GM21360 (cell line): ENCODE measurements around the gene CTXN3.

Experiments
- ATAC-seq: cut with Tn5 transposase; IDR thresholded peaks from one replicate; pipeline ENCODE4 v1.9.1; 2021; ENCODE audit warnings: mild to moderate bottlenecking, moderate library complexity; ENCODE audit not compliant: unreplicated experiment

The CTXN3 gene

GRCh38 chr5:127696683-127697082 is 47.8 kb downstream of the CTXN3 start:
- ATAC-seq, result no peak

DNA sequence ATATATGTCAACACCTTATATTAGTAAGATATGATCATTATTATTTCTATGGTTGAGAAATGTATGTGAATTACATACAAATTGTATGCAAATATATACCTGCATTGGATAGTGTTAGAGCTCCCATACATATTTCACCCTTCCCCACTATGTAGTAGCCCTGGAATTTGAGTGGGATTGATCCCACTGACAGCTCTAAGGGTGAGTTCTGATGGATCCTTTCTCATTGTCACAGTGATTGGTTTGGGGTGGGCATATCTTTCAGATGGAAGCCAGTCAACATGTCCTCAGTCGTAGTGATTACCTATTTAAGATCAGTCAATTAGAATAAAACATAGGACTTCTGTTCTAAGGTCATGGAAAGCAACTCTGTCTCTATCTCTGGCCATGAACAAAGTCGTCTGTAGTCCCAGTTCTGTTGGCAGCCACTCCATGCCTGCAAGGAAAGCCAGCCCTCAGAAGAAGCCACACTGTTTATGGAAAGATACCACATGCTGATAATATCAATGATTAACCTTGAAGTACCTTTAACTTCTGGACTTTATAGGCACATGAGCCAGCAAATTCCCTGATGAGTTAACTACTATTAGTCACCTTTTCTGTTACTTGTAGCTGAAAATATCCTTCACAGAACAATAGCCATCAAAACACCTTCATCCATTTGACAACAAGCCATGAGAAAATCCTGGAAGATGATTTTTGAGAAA is 49.2 kb downstream of the CTXN3 start:
- ATAC-seq, result no peak

GRCh38 chr5:127699416-127699815 is 50.5 kb downstream of the CTXN3 start:
- ATAC-seq, result no peak

- no peak for ATAC-seq
Observed at GRCh38 chr5:127700237-127700766, 51.4 kb downstream of the CTXN3 start.

GRCh38 chr5:127702434-127702833 is 53.6 kb downstream of the CTXN3 start:
- ATAC-seq, result no peak

DNA sequence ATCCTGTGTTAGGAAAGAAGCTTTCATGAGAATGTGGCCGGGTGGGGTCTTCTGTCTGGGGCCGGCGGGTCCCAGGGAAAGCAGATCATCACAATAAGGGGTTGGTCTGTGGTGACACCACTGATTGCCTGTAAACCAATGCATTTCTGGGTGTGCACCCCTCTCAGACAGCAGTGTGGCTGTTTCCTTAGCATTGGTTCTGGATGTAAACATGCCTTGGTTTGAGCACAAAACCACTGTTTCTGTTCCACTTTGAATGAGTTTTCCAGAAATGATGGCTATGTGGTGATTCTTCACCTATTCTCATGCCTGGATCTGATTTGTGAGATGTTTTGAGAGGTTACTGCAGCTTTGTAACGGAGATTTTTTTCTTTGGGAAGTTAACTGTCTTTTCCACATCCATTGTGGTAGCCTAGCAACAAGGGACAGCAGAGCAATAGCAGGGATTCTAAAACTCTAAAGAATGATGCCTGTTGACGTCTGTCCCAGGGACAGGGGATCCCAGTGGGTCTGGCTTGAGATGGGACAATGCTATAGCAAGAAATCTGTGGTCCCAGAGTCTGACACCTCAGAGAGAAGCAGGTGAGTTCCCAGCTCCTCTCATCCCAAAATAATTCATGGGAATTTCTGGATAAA is 54.2 kb downstream of the CTXN3 start, which contains the start of gene CCDC192:
TSS of gene CCDC192 (plus strand) at position 466 of the 636 bp plus-strand sequence. CDS start at position 521, 55 bp downstream.
- ATAC-seq, result no peak

DNA sequence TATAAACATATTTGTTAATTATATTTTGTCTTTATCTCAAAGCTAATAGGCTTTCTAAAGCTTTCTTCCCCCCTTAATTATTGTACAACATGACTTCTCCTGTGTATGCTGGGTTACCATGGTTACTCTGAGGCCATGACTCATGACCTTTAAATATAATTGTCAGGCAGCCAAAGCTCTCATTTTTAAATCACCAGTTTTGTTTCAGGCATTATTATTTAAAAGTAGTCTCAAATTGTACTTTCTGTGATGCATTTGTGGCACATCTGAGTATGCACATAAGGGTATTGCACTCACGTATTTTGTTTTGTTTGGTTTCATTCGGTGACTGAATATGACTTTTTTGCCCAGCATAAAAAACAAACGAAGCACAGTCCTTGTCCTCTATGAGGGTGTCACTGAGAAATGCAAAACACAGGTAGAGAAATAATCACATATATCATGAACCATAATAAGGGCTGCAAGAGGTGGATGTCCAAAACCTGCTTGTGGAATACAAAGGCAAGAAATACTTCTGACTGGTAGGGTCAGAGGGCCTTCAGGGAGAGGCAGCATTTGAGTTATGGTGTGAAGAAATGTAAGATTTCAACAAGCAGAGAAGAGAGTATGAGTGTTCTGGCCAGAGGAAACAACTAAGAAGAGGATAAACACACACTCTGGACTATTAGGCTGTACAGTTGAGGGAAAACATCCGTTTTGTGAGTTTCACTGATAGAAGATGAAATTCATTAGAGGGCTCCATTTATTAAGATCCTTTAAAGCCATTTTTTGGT is 56.4 kb downstream of the CTXN3 start:
- ATAC-seq, result no peak

- no peak for ATAC-seq
Observed at GRCh38 chr5:127706691-127707090, 57.8 kb downstream of the CTXN3 start.

GRCh38 chr5:127707209-127707608 is 58.3 kb downstream of the CTXN3 start:
- ATAC-seq, result no peak
